GM21529 (cell line): Measurements from ENCODE around the gene CCNI2.

Source experiments
- ATAC-seq: cut with Tn5 transposase; IDR thresholded peaks from one replicate; pipeline ENCODE4 v1.9.1; 2021; ENCODE audit not compliant: unreplicated experiment

CCNI2 gene

DNA sequence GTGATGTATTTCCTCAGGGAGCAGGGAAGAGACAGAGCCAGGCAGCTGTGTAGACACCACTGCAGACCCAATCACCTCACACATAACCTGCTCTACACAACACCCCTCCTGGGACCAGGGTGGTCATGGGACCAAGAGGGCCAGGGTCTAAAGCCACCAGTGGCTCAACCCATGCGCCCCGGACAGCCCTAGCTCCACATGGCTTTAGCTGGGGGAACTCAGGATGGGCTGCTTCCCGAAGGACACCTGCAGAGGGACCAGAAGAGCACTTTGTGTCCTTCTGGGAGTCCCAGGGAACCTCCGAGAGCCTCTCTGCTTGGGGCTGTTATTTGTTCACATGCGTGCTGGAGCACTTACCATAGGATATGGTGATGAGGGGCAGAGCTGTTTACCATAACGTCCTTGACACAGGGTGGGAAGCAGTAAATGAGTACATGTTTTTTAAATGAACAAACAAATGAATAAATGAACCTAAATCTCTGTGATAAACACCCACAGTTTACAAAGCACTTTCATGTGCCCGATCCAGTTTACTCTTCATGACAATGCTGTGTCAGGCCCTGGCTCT is 17.5 kb downstream of the CCNI2 start:
- ATAC-seq: no peak

DNA sequence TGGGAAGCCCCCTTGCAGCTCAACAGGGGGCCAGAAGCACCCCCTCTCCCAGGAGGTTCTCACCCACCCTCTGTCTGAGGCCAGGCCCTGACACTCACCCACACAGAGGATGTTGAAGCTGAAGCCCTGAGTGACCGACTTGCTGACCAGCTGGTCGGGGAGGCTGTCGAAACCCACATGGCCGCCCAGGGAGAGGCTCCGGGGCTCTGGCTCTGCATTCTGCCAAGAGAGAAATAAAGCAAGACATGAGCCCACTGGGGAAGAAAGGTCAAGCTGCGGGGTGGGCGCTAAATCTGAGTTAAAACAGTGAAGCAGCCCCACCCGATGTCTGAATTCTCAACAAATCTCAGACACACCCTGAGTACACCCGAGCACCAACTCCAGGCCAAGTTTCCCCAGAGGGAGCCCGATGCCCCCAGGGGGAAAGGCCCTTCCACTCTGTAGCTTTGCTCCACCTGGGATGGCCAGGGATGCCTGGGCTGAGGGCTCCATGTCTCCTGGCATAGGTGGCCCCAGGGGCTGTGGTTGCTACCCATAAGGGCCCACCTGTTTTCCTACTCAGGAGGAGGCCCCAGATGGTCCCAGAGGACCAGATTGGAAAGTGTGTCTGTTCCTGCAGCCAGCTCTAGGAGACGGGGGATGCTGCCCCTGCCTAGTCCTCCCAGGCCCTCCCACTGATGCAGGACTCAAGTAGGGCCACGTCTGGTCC is 18.2 kb downstream of the CCNI2 start:
- no peak for ATAC-seq

DNA sequence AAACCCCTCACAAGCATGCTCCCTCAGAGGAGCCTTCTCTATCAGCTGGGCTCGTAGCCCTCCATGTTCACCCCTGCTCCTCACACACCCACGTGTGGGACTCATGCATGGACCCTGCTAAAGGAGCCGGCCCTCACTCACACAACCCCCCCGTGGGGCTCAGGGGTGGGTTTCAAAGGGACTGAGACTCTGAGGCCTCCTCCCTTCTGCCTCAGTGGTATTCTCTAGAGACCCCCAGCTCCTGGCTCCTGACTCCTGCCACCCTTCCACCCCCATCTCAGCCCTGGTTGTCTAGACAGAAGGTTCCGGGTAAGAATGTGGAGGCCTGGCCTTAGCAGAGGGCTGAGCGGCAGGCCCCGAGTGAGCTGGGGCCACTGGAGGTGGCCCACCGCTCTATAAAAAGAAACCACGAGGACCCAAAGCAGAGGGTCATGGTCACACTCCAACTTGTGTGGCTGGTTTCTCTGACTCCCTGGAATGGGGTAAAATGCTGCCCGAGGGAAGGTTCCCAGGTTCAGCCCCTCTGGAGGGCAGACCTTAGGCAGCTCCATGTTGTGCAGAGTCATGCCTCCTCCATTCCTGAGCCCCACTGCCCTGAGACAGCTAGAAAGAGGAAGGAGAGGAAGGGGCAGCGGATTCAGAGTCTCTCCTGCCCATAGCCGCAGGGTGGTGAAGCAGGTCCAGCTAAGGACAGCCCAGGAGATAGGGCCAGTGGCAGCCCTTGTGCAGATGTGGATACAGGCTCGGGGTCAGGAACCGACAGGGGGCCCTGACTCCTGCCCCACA is 19.0 kb downstream of the CCNI2 start:
- ATAC-seq: no peak

DNA sequence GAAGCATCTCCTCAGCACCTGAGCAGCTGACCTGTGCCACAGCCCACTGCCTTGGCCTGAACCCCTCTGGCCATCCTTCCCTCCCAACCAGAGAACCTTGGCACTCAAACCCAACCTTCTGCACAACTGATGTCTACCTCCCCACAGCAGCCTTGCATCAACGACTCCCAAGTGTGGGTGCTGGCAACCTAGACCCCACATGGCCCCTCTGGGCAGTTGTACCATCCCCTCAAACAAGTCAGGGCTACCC is 19.5 kb downstream of the CCNI2 start:
- no peak for ATAC-seq

DNA sequence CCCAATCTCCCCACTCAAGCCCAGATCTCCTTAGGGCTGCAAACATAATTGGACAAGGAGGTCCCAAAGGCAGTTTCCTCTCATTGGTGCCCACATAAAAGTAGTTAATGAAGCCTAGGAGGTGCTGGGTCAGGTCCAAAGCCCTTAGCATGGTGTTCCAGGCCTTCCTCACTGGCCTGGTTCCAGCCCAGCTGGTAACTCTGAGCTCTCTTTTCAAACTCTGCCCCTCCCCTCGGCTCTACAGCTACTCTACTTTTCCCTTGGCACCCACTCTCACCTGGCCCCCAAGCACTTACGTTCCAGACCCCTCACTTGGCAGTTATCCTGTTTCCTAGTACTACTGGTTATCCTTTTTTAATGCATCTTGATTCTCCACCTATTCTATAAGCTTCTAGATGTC is 19.9 kb downstream of the CCNI2 start:
- ATAC-seq: no peak

DNA sequence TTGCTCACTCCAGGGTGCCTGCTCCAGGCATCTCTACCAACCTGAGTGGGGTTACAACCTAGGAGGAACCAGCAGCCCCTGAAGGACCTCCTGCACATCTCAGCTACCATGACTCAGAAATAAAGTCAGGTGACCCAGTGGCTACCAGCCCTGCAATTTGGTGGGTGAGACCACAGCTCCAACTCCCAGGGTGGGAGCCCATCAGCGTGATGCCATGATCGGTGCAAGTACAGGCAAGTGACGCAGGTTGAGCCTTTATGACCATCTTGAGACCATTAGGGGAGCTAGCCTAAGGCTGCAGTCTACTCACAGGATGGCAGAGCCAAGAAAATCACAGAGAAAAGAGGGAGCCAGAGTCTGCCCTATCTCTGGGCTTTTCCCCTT is 21.3 kb downstream of the CCNI2 start:
- no peak for ATAC-seq

DNA sequence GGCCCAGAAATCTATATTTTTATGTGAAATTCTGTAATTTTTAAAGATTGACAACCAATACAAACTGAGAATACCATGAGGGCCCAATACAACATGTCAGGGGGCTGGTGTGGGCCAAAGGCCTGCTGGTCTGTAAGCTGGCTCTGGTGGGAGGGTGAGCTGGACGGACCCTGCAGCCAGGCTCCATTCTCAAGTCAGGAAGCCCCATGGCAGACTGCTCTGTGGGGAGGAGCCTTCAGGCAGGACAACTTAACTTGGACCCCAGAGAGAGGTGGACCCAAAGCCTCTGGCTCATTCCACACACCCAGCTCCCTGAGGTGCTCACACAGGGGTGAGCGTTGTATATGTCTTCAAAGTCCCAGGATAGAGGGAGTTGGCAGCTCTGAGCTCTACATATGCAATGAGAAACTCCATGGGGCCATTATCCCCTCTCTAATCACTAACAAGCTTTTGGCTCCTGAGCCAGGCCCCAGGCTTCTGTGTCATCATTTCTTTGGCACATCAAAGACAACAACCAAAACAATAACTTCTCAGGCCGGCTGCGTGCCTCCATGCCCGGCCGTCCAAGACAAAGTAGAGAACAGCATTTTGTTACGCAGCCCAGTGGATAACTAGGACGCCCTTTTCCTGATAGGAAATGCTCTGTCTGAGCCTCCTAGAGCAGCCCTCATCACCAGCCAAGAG is 23.4 kb downstream of the CCNI2 start:
- no peak for ATAC-seq

DNA sequence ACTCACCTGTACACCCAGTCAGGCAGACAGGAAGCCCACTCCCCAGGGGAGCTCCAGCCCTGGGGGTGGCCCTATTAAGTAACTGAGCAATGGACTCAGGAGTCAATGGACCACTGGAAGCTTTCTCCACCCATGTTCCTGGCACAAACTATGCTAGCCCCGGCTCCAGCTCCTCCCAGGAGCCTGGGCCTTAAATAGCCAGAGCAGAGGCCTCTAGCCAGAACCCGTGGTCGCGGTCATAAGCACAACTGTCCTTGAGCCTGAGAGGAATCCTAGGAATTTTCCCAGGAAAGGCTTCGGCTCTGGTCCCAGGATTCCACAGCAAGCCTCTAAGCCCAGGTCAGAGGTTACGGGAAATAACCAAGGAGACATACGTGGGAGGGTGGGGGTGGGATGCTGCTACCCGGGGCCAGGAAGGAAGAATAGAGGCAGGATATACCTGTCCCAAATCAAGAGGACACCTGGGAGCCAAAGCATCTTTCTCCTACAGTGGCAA is 24.3 kb downstream of the CCNI2 start:
- no peak for ATAC-seq

DNA sequence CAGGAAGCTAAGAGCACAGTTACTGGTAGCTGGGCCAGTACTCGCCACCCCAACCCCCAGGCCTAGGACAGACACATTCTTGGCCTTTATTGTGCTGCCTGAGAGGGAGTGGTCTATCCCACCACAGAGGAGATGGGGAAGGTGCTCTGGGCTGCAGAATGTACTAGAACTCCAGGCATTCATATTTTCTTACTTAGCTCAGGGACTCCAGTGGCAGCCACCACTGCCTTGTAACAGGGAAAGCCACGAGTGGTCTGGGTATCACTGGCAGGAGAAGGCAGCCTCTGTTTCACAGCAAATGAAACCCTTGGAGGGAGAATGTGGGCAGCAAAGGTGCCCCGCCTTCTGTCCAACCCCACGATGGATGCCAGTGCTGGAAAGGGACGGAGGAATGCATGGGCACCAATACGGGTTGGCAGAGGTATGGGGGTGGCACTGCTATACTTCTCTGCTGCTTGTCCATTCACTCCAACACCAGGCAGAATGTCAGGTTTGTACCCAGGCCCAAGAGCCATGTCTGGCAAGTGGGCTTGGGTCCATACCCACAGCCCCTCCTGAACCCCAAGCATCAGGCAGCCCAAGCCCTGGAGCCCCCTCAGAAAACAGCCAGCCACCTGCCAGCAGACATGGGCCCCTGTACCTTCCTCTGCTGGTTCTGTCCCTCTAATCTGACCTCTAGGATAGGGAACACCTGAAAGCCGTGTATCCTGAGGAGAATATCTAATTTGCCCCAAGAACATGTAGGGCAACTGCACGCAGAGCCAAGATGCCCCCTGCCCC is 25.3 kb downstream of the CCNI2 start:
- no peak for ATAC-seq

DNA sequence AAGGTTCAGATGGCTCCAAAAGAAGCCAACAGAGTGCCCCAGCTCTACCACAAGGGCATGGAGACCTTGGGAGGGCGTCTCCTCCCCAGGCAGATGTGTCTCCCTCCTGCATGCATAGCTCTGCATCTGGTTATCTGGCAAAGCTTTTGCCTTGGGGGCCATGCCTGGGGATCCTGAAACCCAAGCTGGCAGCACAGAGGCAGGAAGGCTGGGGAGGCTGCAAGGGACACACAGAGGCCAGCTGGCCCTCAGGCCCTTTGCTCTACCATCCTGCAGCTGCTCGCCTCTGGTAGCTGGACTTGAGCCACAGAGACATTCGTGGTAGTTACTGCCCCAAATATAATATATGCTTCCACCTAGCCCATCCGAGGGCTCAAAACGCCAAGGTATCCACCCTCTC is 25.9 kb downstream of the CCNI2 start:
- ATAC-seq: no peak

DNA sequence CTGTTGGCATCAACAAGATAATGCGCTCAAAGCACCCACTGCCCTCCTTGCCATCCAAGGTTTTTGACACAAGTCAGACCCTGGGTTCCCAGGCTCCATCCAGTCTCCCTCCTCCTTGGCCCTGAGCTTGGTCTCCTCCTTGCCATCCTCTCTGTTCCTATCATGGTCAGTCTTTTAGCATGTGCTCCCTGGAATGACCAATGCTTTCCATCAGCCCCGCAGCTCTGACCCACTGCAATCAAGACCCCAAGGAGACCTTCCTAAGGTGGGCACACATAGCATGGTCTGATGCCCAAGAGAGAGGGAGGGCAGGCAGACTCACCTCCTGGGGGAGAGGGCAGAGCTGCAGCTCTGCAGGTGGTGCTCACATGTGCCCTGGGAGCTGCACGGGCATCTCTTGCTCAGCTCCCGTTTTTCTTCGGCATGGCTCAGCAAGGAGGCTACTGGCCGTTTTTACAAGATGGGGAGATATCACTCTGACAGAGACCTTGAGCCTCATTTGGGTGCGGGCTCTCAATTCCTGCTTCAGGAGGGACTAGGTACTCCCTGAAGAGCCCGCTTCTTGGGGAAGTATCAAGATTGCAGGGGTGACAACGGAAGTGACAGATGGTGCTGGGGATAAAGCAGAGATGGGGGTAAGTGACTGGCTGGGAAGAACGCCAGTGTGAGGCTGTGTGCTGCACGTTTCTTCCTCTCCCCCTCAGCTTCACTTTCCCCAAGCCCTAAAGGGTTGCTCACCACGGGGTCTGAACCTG is 26.6 kb downstream of the CCNI2 start:
- ATAC-seq: no peak

DNA sequence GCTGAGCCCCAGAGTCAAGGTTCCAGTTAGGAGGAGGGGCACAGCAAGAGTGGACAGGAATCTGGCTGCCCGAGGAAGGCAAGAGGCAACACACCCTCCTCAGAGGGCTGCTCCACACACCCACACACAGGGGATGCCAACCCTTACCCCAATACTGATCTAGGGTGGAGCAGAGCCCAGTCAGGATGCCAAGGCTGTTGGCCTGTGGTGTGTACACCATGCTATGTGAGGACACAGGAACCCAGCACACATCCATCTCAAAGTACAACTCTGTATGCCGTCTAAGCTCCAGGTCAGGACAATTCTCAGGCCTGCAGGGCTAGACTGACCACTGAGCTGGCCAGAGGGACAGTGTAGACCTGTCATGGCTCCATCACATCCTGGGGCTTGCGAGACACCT is 27.2 kb downstream of the CCNI2 start:
- no peak for ATAC-seq

DNA sequence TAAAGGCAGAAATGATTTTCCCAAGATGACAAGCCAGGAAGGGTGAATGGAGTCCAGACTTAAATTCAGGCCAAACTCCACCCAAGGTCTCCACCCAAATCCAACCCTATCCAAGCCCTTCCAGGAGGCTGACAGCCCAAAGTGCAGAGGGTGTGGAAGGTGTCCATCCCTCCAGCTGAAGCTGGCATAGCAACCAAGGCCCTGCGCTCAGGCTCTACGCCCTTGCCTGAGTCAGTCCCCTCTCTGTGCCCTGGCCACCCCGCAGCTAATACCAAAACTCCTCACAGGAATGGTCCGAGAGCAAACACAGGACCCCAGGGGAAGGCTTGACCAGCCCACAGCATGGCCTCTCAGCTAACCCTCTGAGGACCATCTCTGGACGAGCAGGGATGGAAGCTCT is 27.7 kb downstream of the CCNI2 start:
- no peak for ATAC-seq

DNA sequence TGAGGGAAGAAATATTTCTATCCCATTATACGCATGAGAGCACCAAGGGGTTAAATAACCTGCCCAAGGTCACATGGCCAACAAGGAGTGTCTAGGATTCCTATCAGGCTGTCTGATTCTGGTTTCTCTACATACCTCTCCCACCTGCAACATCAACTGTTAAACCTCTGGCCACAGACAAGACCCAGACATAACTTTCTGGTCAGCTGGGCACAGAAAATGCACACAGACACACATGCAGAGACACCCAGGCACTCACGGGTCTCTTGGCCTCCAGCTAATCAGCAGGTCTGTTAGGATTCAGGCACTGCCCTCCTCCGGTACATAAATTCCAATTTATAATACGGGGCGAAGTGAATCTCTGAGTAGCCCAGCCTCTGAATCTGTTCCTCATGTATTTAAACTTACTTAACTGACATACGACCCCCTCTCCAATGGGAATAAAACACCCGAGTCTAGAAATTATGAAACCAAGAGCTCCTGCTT is 28.3 kb downstream of the CCNI2 start:
- ATAC-seq: no peak

DNA sequence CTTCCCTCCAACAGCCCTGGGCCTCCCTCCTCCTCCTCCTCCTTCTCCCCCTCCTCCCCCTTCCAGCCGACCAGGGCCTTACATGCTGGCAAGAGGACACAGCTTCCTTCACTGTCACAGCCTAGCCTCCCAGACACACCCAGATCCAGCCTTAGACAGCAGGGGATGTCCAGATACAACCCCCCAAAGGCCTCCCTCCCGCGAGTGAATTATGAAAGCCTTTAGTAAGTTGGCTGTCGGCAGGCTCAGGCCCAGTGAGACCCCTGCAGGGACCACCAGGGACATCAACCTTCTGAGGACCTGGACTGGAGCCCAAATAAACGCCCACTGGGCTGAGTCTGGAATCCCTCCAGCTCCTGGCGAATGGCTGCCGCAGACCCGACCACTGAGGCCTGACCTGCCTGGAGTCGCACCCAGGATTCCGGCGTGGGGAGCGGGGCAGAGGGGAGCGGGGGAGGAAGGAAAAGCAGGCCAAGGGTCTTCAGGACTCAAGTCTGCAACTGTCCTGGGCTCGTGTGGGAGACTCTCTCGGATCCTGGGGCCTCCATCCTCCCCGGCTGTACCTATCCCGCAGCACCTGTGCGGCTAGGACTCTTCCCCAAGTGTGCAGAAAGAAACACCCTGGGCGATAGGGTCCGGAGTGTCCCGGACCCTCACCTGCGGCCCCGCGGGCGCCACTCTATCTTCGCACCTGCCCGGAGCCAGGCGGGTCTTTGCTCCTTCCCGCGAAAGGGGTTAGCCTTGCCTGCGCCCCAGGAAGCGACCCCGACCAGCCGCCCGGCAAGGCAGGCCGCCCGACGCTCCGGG is 29.1 kb downstream of the CCNI2 start:
- peak; percentile 24 for ATAC-seq

DNA sequence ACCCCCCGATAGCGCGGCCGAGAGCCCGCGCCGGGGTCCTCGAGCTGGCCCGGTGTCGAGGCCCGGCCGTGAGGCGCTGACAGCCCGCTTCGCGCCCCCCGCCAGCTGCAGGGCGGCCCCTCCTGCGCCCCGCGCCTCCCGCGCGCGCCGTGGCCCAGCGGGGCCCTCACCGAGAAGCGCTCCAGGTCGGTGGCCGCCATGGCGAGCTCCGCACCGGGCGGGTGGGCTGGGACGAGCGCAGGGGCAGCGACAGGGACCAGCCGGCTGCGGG is 29.6 kb downstream of the CCNI2 start:
- ATAC-seq: peak; percentile 37

DNA sequence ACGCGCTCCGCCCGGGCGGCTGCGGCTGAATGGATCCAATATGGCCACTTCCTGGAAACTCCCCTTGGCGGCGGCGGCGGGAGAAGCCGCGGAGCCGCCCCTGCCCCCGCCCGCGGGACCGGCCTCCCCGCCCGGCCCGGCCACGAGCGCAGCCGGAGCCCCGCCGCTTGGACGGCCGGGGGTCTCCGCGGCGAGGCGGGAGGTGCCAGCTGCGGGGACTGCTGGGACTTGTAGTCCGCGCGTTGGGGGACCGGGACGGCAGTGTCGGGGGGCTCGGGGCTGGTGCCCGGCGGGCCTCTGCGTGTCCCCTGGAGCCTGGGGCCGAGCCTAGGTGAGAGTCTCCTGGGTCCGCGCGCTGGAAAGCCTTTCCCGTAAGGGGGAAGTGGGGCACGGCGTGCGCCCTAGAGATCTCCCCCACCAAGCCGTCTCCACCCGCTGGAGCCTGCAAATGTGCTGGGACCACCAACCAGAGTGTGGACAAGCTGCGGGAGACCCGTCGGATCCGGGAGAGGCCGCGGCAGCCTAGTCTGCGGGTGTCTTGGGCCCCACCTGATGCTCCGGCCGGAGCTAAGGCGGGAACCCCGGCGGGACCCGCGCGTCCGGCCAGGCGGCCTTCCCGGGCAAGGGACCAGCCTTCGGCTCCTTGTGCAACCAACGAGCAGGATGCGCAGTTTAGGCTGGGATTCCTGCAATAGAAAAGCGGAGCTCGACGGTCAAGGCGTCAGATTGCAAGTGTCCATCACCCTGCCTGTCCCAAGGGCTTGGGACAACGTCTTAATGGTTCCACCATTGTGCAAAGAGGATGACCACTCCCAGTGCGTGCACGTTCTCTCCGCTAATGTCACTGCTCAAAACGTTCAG is 30.2 kb downstream of the CCNI2 start, which contains the start of gene SEPTIN8:
TSS of gene SEPTIN8 (minus strand) at position 31 of the 861 bp plus-strand sequence. CDS start 102 bp downstream, outside the sequence.
- ATAC-seq: peak; percentile 62

DNA sequence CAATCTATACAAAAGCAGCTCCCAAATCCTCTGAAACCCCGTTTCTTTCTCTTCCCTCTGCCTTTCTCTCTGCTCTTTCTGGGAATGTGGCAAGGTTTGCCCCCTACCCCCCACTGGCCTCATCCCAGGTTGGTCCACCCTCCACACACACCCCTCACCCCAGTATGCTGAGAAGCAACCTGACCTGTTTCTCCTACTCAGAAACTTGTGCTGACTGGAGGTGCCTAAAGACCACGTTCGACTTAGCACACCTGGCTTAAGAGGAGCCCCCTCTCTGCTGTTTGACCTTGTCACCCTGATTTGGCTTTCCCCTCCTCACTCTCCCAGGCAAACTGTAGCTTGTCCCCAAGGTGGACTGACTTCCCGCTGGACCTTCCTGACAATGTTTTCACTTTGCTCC is 30.9 kb downstream of the CCNI2 start:
- no peak for ATAC-seq

DNA sequence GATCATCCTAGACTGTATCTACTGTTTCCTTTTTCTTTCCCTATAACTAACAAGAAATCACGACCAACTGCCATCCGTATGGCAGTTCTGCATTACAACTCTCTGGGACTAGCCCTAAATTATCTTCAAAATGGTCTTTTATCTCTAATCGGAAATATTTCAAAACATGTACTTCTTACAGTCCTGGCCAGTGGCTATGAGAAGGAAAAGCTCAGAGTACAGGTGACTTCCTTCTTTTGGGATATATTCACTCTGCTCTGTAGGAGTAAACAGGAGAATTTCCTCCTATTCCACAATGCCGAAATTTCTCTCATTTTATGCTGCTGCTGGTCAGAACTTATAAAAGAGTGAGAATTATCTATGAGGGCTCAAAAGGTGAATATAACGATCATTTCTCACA is 31.6 kb downstream of the CCNI2 start:
- ATAC-seq: no peak
